KMS-11 (cell line): Measurements from ENCODE around the gene ZNF791.
"Not testable (repeated sequence)": the region's sequence is repeated elsewhere in the genome, so short reads cannot be mapped to it uniquely, and the experiment has no call there.

ENCODE experiments used
- H2AFZ ChIP-seq: fragments of 200-600 bp; sonication (generic); 2 replicates; pipeline ENCODE4 v1.6.1; 2016; ENCODE audit warnings: antibody characterized with exemption, mixed run types, low read depth
- H3K27ac ChIP-seq: fragments of 200-600 bp; sonication (generic); 2 replicates; pipeline ENCODE4 v1.6.1; 2016; ENCODE audit warnings: mild to moderate bottlenecking, mixed run types
- H3K27me3 ChIP-seq: fragments of 200-600 bp; sonication (generic); 2 replicates; pipeline ENCODE4 v1.6.1; 2017; ENCODE audit warnings: mild to moderate bottlenecking, low read depth, mixed run types, moderate library complexity; ENCODE audit not compliant: insufficient read depth
- H3K36me3 ChIP-seq: fragments of 200-600 bp; sonication (generic); 2 replicates; pipeline ENCODE4 v1.6.1; 2017; ENCODE audit warnings: mild to moderate bottlenecking, mixed run types; ENCODE audit not compliant: insufficient read depth
- H3K4me1 ChIP-seq: fragments of 200-600 bp; sonication (generic); 2 replicates; pipeline ENCODE4 v1.6.1; 2016; ENCODE audit warnings: mild to moderate bottlenecking, low read depth, mixed run types; ENCODE audit not compliant: poor library complexity, severe bottlenecking
- H3K4me2 ChIP-seq: fragments of 200-600 bp; sonication (generic); 2 replicates; pipeline ENCODE4 v1.7.0; 2016; ENCODE audit warnings: mild to moderate bottlenecking, mixed run types
- H3K4me3 ChIP-seq: fragments of 200-600 bp; sonication (generic); IDR thresholded peaks from 2 replicates; pipeline ENCODE4 v1.6.1; 2017; ENCODE audit warnings: low read depth, low read length, mixed read lengths; ENCODE audit not compliant: insufficient read depth
- H3K79me2 ChIP-seq: fragments of 200-600 bp; sonication (generic); 2 replicates; pipeline ENCODE4 v1.6.1; 2016; ENCODE audit warnings: low read depth, mixed run types; ENCODE audit not compliant: insufficient read depth
- H3K9ac ChIP-seq: fragments of 200-600 bp; sonication (generic); 2 replicates; pipeline ENCODE4 v1.6.1; 2016; ENCODE audit warnings: mild to moderate bottlenecking, mixed run types
- H4K20me1 ChIP-seq: fragments of 200-600 bp; sonication (generic); 2 replicates; pipeline ENCODE4 v1.6.1; 2016; ENCODE audit warnings: mild to moderate bottlenecking, mixed run types; ENCODE audit not compliant: insufficient read depth
- TF ChIP-seq, protein P1 (sequence below): fragments of 200-600 bp; sonication (generic); conservative IDR thresholded peaks from 2 replicates; pipeline ENCODE4 v1.6.1; 2017; ENCODE audit warnings: low read depth, mild to moderate bottlenecking, antibody characterized with exemption, low read length, moderate library complexity, mixed read lengths

The ZNF791 gene

DNA sequence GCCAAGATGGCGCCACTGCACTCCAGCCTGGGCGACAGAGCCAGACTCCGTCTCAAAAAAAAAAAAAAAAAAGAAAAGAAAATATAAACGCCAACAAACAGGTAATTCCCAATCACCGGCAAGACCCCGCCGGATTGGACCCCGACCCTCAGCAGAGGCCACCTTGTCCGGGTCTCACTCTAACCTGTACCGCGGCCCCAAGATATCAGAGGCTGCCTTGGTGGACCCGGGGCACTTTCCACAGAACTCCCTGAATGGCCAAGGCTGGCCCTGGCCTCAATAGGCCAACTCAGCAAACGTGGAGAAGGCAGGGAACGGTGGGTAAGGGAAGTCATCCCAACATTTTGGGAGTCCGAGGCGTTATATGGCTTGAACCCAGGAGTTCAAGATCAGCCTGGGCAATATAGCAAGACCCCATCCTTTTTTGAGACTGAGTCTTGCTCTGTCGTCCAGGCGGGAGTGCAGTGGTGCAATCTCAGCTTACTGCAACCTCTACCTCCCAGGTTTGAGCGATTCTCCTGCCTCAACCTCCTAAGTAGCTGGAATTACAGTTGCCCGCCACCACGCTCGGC is 28.0 kb downstream of the ZNF791 start:
- Histone ChIP-seq H3K9ac (no peak overlapping the region), H3K4me3 (no peak overlapping the region), H4K20me1 (no peaks in the 10 kb centered on the region), H3K27ac (no peak overlapping the region), H3K27me3 (no peaks in the 10 kb centered on the region), H3K36me3 (no peaks in the 10 kb centered on the region), H3K79me2 (no peaks in the 10 kb centered on the region), H3K4me2 (no peak overlapping the region), H3K4me1 (no peaks in the 10 kb centered on the region), H2AFZ (no peak overlapping the region)
- TF ChIP-seq, protein P1, sequence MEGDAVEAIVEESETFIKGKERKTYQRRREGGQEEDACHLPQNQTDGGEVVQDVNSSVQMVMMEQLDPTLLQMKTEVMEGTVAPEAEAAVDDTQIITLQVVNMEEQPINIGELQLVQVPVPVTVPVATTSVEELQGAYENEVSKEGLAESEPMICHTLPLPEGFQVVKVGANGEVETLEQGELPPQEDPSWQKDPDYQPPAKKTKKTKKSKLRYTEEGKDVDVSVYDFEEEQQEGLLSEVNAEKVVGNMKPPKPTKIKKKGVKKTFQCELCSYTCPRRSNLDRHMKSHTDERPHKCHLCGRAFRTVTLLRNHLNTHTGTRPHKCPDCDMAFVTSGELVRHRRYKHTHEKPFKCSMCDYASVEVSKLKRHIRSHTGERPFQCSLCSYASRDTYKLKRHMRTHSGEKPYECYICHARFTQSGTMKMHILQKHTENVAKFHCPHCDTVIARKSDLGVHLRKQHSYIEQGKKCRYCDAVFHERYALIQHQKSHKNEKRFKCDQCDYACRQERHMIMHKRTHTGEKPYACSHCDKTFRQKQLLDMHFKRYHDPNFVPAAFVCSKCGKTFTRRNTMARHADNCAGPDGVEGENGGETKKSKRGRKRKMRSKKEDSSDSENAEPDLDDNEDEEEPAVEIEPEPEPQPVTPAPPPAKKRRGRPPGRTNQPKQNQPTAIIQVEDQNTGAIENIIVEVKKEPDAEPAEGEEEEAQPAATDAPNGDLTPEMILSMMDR = no peak

DNA sequence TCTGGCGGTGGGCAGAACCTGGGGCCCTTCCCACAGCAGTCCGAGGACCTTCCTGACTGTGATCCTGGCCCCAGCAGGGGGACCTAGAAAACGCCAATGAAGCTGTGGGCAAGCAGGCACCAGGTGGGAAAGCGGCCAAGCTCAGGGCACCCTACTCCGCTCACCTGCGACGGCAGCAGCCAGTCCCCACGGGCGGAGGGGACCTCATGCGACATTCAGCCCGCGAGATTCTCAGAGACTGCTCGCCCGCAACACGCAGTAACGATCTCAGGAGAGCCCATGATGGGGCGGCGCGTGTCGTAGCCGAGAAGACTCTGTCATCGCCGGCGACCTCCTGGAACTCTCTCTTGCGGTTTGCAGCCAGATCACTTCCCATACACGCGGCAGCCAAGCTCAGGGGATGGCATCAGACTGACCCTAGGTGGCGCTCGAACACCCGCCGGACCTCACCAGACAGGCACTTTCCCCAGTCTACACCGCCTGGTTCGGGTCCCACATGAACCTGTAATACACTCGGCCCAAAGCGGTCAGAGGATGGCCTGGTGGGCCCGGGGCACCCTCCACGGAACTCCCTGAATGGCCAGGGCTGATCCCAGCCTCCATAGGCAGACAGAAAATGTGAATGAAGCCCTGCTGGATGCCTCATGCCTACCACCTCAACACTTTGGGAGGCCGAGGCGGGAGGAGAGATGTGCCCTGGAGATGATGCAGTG is 29.3 kb downstream of the ZNF791 start:
- no peak overlapping the region for H3K27ac ChIP-seq
- no peaks in the 10 kb centered on the region for H3K27me3 ChIP-seq
- H3K4me3 ChIP-seq = no peak overlapping the region
- no peaks in the 10 kb centered on the region for H3K4me1 ChIP-seq
- H3K9ac ChIP-seq = no peak overlapping the region
- TF ChIP-seq, protein P1 = peak; percentile 47
- no peaks in the 10 kb centered on the region for H4K20me1 ChIP-seq
- H2AFZ ChIP-seq = no peak overlapping the region
- H3K4me2 ChIP-seq = no peak overlapping the region
- no peaks in the 10 kb centered on the region for H3K36me3 ChIP-seq
- no peaks in the 10 kb centered on the region for H3K79me2 ChIP-seq

DNA sequence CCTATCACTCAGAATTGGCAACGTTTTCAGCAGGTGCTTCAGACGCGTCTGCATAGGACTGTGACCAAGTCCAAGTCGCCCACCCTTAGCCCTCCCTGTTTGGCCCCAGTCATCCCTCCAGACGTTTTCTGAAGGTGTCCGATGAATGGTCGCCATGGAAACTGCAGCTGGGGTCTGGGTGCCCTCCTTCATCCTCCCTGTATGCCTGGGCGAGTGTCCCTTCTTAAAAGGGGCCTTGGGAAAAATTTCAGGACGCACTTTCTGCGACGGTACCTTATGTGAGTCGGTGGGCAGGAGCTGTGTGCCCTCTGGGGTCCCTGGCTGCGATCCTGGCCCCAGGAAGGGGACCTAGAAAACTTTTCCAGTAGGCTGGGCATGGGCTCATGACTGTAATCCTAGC is 30.7 kb downstream of the ZNF791 start:
- Histone ChIP-seq H3K36me3 (no peaks in the 10 kb centered on the region), H3K4me3 (no peak overlapping the region), H3K9ac (no peak overlapping the region), H3K4me2 (no peak overlapping the region), H3K27ac (no peak overlapping the region), H4K20me1 (no peaks in the 10 kb centered on the region), H3K79me2 (no peaks in the 10 kb centered on the region), H2AFZ (no peak overlapping the region), H3K27me3 (no peaks in the 10 kb centered on the region), H3K4me1 (no peaks in the 10 kb centered on the region)
- TF ChIP-seq, protein P1 = no peak

DNA sequence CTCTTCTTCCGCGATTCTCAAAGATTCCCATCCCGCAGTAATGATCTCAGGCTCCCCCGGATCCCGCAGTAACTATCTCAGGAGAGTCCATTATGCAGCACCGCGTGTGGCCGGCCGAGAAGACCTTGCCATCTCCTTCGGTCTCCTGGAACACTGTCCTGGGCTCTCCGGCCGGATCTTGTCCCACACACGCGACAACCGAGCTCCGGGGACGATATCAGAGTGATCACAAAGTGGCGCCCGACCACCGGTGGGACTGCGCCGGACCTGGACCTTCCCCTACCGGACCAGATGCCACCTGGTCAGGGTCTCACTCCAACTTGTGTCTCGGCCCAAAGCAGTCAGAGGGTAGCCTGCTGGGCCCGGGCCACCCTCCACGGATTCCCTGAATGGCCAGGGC is 31.8 kb downstream of the ZNF791 start:
- no peaks in the 10 kb centered on the region for H3K27me3 ChIP-seq
- no peak overlapping the region for H3K4me2 ChIP-seq
- TF ChIP-seq, protein P1 = no peak
- H3K79me2 ChIP-seq = no peaks in the 10 kb centered on the region
- no peak overlapping the region for H2AFZ ChIP-seq
- no peaks in the 10 kb centered on the region for H3K36me3 ChIP-seq
- H3K4me3 ChIP-seq = no peak overlapping the region
- no peak overlapping the region for H3K9ac ChIP-seq
- no peaks in the 10 kb centered on the region for H3K4me1 ChIP-seq
- H3K27ac ChIP-seq = no peak overlapping the region
- H4K20me1 ChIP-seq = no peaks in the 10 kb centered on the region

DNA sequence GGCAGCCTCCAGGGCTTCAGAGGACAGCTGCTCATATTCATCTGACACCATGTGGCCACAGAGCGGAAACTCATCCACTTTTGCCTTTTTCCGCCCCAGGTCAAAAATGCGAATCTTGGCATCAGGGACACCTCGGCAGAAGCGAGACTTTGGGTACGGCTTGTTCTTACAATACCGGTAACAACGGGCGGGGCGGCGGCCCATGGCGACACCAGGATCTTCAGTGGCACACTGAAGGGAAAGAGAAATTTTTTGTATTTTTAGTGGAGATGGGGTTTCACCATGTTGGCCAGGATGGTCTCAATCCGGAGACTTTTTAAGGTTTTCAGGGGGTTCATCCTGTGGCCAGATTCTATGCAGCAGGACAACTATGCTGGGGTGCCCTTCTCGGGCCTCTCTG is 33.0 kb downstream of the ZNF791 start:
- H3K27me3 ChIP-seq, H3K27ac ChIP-seq, H3K9ac ChIP-seq, H3K4me3 ChIP-seq, H4K20me1 ChIP-seq, H3K4me1 ChIP-seq, H3K4me2 ChIP-seq, H3K79me2 ChIP-seq, H3K36me3 ChIP-seq, H2AFZ ChIP-seq: not testable (repeated sequence)
